K562 (cell line): Measurements from ENCODE around the gene PLXNB3. TPM values are rescaled to one million over a fixed set of nuclear protein-coding genes. Genes with fewer than 3 reads are reported as not detected.
A peak's percentile ranks its signal among the peaks of the same experiment; 100 is the strongest.

ENCODE experiments used
- L3MBTL2 ChIP-seq: fragments of 450-650 bp; IDR thresholded peaks from 2 replicates; pipeline ENCODE4 v1.6.1; 2016; ENCODE audit warnings: mild to moderate bottlenecking, moderate library complexity
- MEF2D ChIP-seq: conservative IDR thresholded peaks from 2 replicates; pipeline ENCODE4 v1.6.1; 2016; ENCODE audit warnings: low read depth, missing genetic modification characterization, missing compliant biosample characterization
- NRF1 ChIP-seq, 2 experiments: fragments of 450-650 bp; IDR thresholded peaks in 1 of 2; conservative IDR thresholded peaks in 1 of 2; 2 replicates each; pipeline ENCODE4 v1.6.1; 2014; ENCODE audit warnings: mild to moderate bottlenecking in 2 of 2
- ZZZ3 ChIP-seq: fragments of 450-650 bp; IDR thresholded peaks from 2 replicates; pipeline ENCODE4 v1.6.1; 2016; ENCODE audit warnings: antibody characterized with exemption, mild to moderate bottlenecking, moderate library complexity
- polyA plus RNA-seq, 8 experiments: library from polyadenylated mRNA; depleted of rRNA in 4 of 8; stranded (reverse) in 5 of 8; unstranded in 3 of 8; fragments of >200 nt; fragmentation: Nextera tagmentation in 2 of 8; fragmentation: Illumina TruSeq in 1 of 8; extraction: Ambion mirVana in 2 of 8; extraction: Trizol in 1 of 8; gene quantifications; 2 replicates each; pipeline versions ENCODE4 v1.2.1 to v1.2.3, GENCODE V29; 2011 to 2014; ENCODE audit warnings: inconsistent platforms in 1 of 8, missing spikeins in 1 of 8
- total RNA-seq, 7 experiments: library from RNA; depleted of rRNA in 6 of 7; stranded (reverse); fragments of >200 nt in 6 of 7; fragmentation: Illumina TruSeq in 2 of 7; extraction: Trizol in 2 of 7; gene quantifications; 2 replicates each; pipeline versions ENCODE4 v1.2.1 to v1.2.3, GENCODE V29; 2011 to 2021; ENCODE audit warnings: low replicate concordance in 1 of 7
- TF ChIP-seq, protein P1 (sequence below): fragments of 450-650 bp; IDR thresholded peaks from 2 replicates; pipeline ENCODE4 v1.6.1; 2016; ENCODE audit warnings: mild to moderate bottlenecking, moderate library complexity
- TF ChIP-seq, protein P2 (sequence below), 2 experiments: fragments of 450-650 bp; formaldehyde crosslinking in 1 of 2; IDR thresholded peaks; 2 replicates each; pipeline versions ENCODE4 v1.4.0 to v1.6.1; 2014 to 2020; ENCODE audit warnings: mild to moderate bottlenecking in 2 of 2, borderline replicate concordance in 1 of 2, low read depth in 1 of 2

PLXNB3 gene
- total and polyA plus RNA-seq, 9 of the 15 experiments (the other 6 are each of a cell fraction or from before 2014, with no cell fraction given), result 0.22 to 2.0 (median 1.4) TPM; not detected in 2

DNA sequence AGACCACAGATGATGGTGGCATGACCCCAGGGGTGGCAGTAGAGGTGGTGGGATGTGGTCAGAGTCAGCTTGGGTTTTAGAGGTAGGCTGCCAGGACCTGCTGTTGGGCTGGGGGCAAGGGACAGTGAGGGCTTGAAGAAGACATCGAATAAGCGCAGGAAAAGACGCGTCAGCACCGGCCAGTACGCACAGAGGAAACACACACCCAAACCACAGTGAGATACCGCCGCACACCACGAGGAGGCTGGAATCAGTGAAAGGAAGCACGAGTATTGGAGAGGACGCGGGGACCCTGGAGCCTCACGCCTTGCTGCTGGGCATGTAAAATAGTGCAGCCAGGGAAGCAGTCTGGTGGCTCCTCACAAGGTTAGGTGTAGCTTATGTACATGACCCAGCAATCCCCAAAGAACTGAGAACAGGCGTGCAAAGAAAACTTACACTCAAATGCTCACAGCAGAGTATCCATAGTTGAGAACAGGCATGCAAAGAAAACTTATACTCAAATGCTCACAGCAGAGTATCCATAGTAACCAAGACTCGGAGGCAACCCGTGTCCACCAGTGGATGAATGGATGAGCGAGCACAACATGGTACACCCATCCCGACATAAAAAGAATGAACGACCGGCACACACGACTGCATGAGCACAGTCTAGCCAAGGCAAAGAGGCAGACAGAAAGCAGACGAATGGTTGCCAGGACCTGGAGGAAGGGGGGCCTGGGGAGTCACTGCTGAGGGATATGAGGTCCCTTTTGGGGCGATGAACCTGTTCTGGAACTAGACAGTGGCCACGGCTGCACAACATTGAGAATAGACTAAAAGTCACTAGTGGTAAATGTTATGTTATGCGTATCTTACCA is 53.0 kb downstream of the PLXNB3 start (continued):
- TF ChIP-seq, protein P1, sequence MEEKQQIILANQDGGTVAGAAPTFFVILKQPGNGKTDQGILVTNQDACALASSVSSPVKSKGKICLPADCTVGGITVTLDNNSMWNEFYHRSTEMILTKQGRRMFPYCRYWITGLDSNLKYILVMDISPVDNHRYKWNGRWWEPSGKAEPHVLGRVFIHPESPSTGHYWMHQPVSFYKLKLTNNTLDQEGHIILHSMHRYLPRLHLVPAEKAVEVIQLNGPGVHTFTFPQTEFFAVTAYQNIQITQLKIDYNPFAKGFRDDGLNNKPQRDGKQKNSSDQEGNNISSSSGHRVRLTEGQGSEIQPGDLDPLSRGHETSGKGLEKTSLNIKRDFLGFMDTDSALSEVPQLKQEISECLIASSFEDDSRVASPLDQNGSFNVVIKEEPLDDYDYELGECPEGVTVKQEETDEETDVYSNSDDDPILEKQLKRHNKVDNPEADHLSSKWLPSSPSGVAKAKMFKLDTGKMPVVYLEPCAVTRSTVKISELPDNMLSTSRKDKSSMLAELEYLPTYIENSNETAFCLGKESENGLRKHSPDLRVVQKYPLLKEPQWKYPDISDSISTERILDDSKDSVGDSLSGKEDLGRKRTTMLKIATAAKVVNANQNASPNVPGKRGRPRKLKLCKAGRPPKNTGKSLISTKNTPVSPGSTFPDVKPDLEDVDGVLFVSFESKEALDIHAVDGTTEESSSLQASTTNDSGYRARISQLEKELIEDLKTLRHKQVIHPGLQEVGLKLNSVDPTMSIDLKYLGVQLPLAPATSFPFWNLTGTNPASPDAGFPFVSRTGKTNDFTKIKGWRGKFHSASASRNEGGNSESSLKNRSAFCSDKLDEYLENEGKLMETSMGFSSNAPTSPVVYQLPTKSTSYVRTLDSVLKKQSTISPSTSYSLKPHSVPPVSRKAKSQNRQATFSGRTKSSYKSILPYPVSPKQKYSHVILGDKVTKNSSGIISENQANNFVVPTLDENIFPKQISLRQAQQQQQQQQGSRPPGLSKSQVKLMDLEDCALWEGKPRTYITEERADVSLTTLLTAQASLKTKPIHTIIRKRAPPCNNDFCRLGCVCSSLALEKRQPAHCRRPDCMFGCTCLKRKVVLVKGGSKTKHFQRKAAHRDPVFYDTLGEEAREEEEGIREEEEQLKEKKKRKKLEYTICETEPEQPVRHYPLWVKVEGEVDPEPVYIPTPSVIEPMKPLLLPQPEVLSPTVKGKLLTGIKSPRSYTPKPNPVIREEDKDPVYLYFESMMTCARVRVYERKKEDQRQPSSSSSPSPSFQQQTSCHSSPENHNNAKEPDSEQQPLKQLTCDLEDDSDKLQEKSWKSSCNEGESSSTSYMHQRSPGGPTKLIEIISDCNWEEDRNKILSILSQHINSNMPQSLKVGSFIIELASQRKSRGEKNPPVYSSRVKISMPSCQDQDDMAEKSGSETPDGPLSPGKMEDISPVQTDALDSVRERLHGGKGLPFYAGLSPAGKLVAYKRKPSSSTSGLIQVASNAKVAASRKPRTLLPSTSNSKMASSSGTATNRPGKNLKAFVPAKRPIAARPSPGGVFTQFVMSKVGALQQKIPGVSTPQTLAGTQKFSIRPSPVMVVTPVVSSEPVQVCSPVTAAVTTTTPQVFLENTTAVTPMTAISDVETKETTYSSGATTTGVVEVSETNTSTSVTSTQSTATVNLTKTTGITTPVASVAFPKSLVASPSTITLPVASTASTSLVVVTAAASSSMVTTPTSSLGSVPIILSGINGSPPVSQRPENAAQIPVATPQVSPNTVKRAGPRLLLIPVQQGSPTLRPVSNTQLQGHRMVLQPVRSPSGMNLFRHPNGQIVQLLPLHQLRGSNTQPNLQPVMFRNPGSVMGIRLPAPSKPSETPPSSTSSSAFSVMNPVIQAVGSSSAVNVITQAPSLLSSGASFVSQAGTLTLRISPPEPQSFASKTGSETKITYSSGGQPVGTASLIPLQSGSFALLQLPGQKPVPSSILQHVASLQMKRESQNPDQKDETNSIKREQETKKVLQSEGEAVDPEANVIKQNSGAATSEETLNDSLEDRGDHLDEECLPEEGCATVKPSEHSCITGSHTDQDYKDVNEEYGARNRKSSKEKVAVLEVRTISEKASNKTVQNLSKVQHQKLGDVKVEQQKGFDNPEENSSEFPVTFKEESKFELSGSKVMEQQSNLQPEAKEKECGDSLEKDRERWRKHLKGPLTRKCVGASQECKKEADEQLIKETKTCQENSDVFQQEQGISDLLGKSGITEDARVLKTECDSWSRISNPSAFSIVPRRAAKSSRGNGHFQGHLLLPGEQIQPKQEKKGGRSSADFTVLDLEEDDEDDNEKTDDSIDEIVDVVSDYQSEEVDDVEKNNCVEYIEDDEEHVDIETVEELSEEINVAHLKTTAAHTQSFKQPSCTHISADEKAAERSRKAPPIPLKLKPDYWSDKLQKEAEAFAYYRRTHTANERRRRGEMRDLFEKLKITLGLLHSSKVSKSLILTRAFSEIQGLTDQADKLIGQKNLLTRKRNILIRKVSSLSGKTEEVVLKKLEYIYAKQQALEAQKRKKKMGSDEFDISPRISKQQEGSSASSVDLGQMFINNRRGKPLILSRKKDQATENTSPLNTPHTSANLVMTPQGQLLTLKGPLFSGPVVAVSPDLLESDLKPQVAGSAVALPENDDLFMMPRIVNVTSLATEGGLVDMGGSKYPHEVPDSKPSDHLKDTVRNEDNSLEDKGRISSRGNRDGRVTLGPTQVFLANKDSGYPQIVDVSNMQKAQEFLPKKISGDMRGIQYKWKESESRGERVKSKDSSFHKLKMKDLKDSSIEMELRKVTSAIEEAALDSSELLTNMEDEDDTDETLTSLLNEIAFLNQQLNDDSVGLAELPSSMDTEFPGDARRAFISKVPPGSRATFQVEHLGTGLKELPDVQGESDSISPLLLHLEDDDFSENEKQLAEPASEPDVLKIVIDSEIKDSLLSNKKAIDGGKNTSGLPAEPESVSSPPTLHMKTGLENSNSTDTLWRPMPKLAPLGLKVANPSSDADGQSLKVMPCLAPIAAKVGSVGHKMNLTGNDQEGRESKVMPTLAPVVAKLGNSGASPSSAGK, result peak; percentile 54
- TF ChIP-seq L3MBTL2 (peak; percentile 50), MEF2D (no peak), ZZZ3 (no peak), NRF1 (conservative IDR thresholded peaks at IDR 0.05 in 1 of 2, IDR thresholded peaks at IDR 0.05 in 1 of 2) (peak; percentile 37 to 43; a peak in 2 of 4 replicates)
- TF ChIP-seq, protein P2, sequence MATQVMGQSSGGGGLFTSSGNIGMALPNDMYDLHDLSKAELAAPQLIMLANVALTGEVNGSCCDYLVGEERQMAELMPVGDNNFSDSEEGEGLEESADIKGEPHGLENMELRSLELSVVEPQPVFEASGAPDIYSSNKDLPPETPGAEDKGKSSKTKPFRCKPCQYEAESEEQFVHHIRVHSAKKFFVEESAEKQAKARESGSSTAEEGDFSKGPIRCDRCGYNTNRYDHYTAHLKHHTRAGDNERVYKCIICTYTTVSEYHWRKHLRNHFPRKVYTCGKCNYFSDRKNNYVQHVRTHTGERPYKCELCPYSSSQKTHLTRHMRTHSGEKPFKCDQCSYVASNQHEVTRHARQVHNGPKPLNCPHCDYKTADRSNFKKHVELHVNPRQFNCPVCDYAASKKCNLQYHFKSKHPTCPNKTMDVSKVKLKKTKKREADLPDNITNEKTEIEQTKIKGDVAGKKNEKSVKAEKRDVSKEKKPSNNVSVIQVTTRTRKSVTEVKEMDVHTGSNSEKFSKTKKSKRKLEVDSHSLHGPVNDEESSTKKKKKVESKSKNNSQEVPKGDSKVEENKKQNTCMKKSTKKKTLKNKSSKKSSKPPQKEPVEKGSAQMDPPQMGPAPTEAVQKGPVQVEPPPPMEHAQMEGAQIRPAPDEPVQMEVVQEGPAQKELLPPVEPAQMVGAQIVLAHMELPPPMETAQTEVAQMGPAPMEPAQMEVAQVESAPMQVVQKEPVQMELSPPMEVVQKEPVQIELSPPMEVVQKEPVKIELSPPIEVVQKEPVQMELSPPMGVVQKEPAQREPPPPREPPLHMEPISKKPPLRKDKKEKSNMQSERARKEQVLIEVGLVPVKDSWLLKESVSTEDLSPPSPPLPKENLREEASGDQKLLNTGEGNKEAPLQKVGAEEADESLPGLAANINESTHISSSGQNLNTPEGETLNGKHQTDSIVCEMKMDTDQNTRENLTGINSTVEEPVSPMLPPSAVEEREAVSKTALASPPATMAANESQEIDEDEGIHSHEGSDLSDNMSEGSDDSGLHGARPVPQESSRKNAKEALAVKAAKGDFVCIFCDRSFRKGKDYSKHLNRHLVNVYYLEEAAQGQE (IDR thresholded peaks at IDR 0.05; ENCODE audit: borderline replicate concordance), result peak; percentile 17; the same call in 1 of the 2 replicates
- TF ChIP-seq, protein P2 (CRISPR knock-in tag; IDR thresholded peaks at IDR 0.05; ENCODE audit: low read depth), result no peak
